Activated gamma-delta T cell (primary cell): ENCODE measurements around the gene ARHGAP42.
"Not testable (repeated sequence)": the region's sequence is repeated elsewhere in the genome, so short reads cannot be mapped to it uniquely, and the experiment has no call there.

Source experiments
- DNase-seq: peaks from one replicate; lab custom pipeline; 2025; lab: John Stamatoyannopoulos, UW

The ARHGAP42 gene

GRCh38 chr11:100719809-100720221 is 32.7 kb downstream of the ARHGAP42 start:
- no peak for DNase-seq

- no peak for DNase-seq
These were observed 39.6 kb downstream of the ARHGAP42 start for GRCh38 chr11:100726680-100727079.

- no peak for DNase-seq
These were observed 40.3 kb downstream of the ARHGAP42 start for GRCh38 chr11:100727410-100727809.

GRCh38 chr11:100730266-100730665 is 43.2 kb downstream of the ARHGAP42 start:
- no peak for DNase-seq

GRCh38 chr11:100731471-100731870 is 44.4 kb downstream of the ARHGAP42 start:
- no peak for DNase-seq

GRCh38 chr11:100732949-100733348 is 45.9 kb downstream of the ARHGAP42 start:
- DNase-seq, result no peak

- no peak for DNase-seq
These were observed 47.8 kb downstream of the ARHGAP42 start for GRCh38 chr11:100734743-100735527.

- DNase-seq, result no peak
These were observed 49.0 kb downstream of the ARHGAP42 start for GRCh38 chr11:100735949-100736675.

- DNase-seq, result no peak
These were observed 51.7 kb downstream of the ARHGAP42 start for GRCh38 chr11:100738701-100739270.

- no peak for DNase-seq
These were observed 52.6 kb downstream of the ARHGAP42 start for GRCh38 chr11:100739666-100740065.

- DNase-seq, result no peak
These were observed 53.4 kb downstream of the ARHGAP42 start for GRCh38 chr11:100740440-100740839.

GRCh38 chr11:100741866-100742625 is 55.0 kb downstream of the ARHGAP42 start:
- DNase-seq, result no peak

- DNase-seq, result no peak
These were observed 59.4 kb downstream of the ARHGAP42 start for GRCh38 chr11:100746448-100746847.

- no peak for DNase-seq
These were observed 61.1 kb downstream of the ARHGAP42 start for GRCh38 chr11:100748153-100748552.

GRCh38 chr11:100749887-100750565 is 62.9 kb downstream of the ARHGAP42 start:
- not testable (repeated sequence) for DNase-seq

- DNase-seq, result not testable (repeated sequence)
These were observed 63.4 kb downstream of the ARHGAP42 start for GRCh38 chr11:100750566-100750891.

- no peak for DNase-seq
These were observed 65.5 kb downstream of the ARHGAP42 start for GRCh38 chr11:100752371-100753171.

- no peak for DNase-seq
These were observed 66.1 kb downstream of the ARHGAP42 start for GRCh38 chr11:100753172-100753543.

- DNase-seq, result no peak
These were observed 66.5 kb downstream of the ARHGAP42 start for GRCh38 chr11:100753571-100753970.

GRCh38 chr11:100756559-100756958 is 69.5 kb downstream of the ARHGAP42 start:
- DNase-seq, result no peak

- DNase-seq, result no peak
These were observed 70.6 kb downstream of the ARHGAP42 start for GRCh38 chr11:100757646-100758045.
